Left ventricle myocardium inferior (tissue), 1 donor: ENCODE results near the gene PACS1. TPM values are rescaled to one million over a fixed set of nuclear protein-coding genes. Genes with fewer than 3 reads are reported as not detected.
A peak's percentile ranks its signal among the peaks of the same experiment; 100 is the strongest.

ENCODE experiments used
- DNase-seq: peaks from one replicate; pipeline ENCODE4 v3.0.0-alpha.2; 2020
- H3K27ac ChIP-seq: fragments of 200-600 bp; replicated peaks from 2 replicates; pipeline ENCODE4 v1.8.0; 2021
- H3K27me3 ChIP-seq: fragments of 200-600 bp; 2 replicates; pipeline ENCODE4 v1.8.0; 2021; ENCODE audit warnings: low read depth
- H3K36me3 ChIP-seq: fragments of 200-600 bp; 2 replicates; pipeline ENCODE4 v1.8.0; 2021
- H3K4me1 ChIP-seq: fragments of 200-600 bp; 2 replicates; pipeline ENCODE4 v1.8.0; 2021
- H3K4me3 ChIP-seq: fragments of 200-600 bp; 2 replicates; pipeline ENCODE4 v1.8.0; 2021; ENCODE audit warnings: mild to moderate bottlenecking, moderate library complexity
- H3K9me3 ChIP-seq: fragments of 200-600 bp; replicated peaks from 2 replicates; pipeline ENCODE4 v1.8.0; 2021
- CTCF ChIP-seq: fragments of 200-600 bp; IDR thresholded peaks from 2 replicates; pipeline ENCODE4 v1.8.0; 2021; ENCODE audit warnings: antibody characterized with exemption, mild to moderate bottlenecking, borderline replicate concordance
- intact Hi-C: fragments of 100-400 bp; cut with micrococcal nuclease; formaldehyde crosslinking; loops from one replicate; pipeline ENCODE4 v1.11.0; 2022
- total RNA-seq: library from RNA; stranded (reverse); fragmentation: NEBNext Ultra II Directional; extraction: Animal tissue kit (Norgen Biotek cat#: 25700); gene quantifications from one replicate; pipeline ENCODE4 v1.2.1, GENCODE V29; 2021
- donor health status: DM: no; HTN: yes; CAD: no; lungs with severe emphysema.

The PACS1 gene
- total RNA-seq, 1 donor from 2014 or later = 54.9 TPM

GRCh38 chr11:66283461-66284105 is 213.5 kb downstream of the PACS1 start:
- intact Hi-C loops = no loop called here

GRCh38 chr11:66284526-66285078 is 214.5 kb downstream of the PACS1 start:
- H3K9me3 ChIP-seq = no peaks in the 10 kb centered on the region
- peaks cover 49% of the 10 kb centered on the region for H3K4me1 ChIP-seq
- no peak overlapping the region for H3K27ac ChIP-seq
- no peak overlapping the region for H3K4me3 ChIP-seq
- DNase-seq = no peak
- intact Hi-C loops = no loop called here
- H3K36me3 ChIP-seq = peaks cover 4% of the 10 kb centered on the region
- peaks cover 9% of the 10 kb centered on the region for H3K27me3 ChIP-seq
- TF ChIP-seq CTCF = no peak

More at GRCh38 chr11:66283461-66284105, 213.5 kb downstream of the PACS1 start:
- Histone ChIP-seq H3K36me3 (peaks cover 4% of the 10 kb centered on the region), H3K4me3 (no peak overlapping the region), H3K27ac (no peak overlapping the region), H3K9me3 (no peaks in the 10 kb centered on the region), H3K4me1 (peaks cover 45% of the 10 kb centered on the region), H3K27me3 (peaks cover 11% of the 10 kb centered on the region)
- DNase-seq = no peak
- TF ChIP-seq CTCF = no peak

- no peak for TF ChIP-seq CTCF
- no peak for DNase-seq
- Histone ChIP-seq H3K27me3 (peaks cover 3% of the 10 kb centered on the region), H3K36me3 (peaks cover 4% of the 10 kb centered on the region), H3K27ac (no peak overlapping the region), H3K4me3 (no peak overlapping the region), H3K9me3 (no peaks in the 10 kb centered on the region), H3K4me1 (peaks cover 57% of the 10 kb centered on the region)
- intact Hi-C loops = no loop called here
Measured at GRCh38 chr11:66285250-66285947, 215.3 kb downstream of the PACS1 start.

- no peak for TF ChIP-seq CTCF
- H3K27me3 ChIP-seq = peaks cover 13% of the 10 kb centered on the region
- intact Hi-C loops = no loop called here
Measured at GRCh38 chr11:66286699-66287098, 216.6 kb downstream of the PACS1 start.

GRCh38 chr11:66287211-66287888 is 217.3 kb downstream of the PACS1 start:
- no peak for TF ChIP-seq CTCF
- H3K9me3 ChIP-seq = no peaks in the 10 kb centered on the region
- DNase-seq = no peak
- H3K27me3 ChIP-seq = peaks cover 20% of the 10 kb centered on the region
- H3K4me1 ChIP-seq = peaks cover 56% of the 10 kb centered on the region
- no peak overlapping the region for H3K27ac ChIP-seq
- H3K36me3 ChIP-seq = peaks cover 4% of the 10 kb centered on the region
- intact Hi-C loops = no loop called here
- peak overlapping the region; percentile 92 for H3K4me3 ChIP-seq

More at GRCh38 chr11:66286699-66287098, 216.6 kb downstream of the PACS1 start:
- H3K4me1 ChIP-seq = peaks cover 57% of the 10 kb centered on the region
- no peak overlapping the region for H3K27ac ChIP-seq
- no peak for DNase-seq
- no peaks in the 10 kb centered on the region for H3K9me3 ChIP-seq
- H3K36me3 ChIP-seq = peaks cover 4% of the 10 kb centered on the region
- H3K4me3 ChIP-seq = no peak overlapping the region
